ENCODE data around the gene PDPK1. TPM values are rescaled to one million over a fixed set of nuclear protein-coding genes. Genes with fewer than 3 reads are reported as not detected.

The PDPK1 gene
- total and polyA plus RNA-seq, 2 experiments from 2014 or later: 19.3 to 25.8 TPM

DNA sequence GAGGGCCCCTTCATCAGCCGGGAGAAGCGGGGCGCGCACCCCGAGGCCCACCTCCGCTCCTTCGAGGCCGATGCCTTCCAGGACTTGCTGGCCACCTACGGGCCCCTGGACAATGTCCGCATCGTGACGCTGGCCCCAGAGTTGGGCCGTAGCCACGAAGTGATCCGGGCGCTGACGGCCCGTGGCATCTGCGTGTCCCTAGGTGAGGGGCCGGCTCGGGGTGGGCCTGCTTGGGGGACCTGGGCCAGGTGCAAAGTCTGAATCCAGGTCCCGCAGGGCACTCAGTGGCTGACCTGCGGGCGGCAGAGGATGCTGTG lies 10.1 kb upstream of the PDPK1 start:
- peaks cover 5% of the 10 kb centered on the region for H3K4me1 ChIP-seq (ENCODE audit: insufficient read depth)
- ATAC-seq (no peak), DNase-seq (ENCODE audit: low spot score) (no peak)
- no peaks in the 10 kb centered on the region for H3K79me2 ChIP-seq (replicated peaks; ENCODE audit: insufficient read depth)
- Mint-ChIP-seq H3K36me3 (ENCODE audit: low read depth) (peaks cover 22% of the 10 kb centered on the region), H3K27ac (no peak overlapping the region), H3K27me3 (ENCODE audit: insufficient read depth, low read depth, poor library complexity) (peaks cover 17% of the 10 kb centered on the region), H3K4me1 (peaks cover 6% of the 10 kb centered on the region), H3K9me3 (peaks cover under 1% of the 10 kb centered on the region; the same call in 1 of the 3 replicates), H3K4me3 (no peak overlapping the region)
- H3K4me2 ChIP-seq: no peak overlapping the region
- TF ChIP-seq NANOG (IDR thresholded peaks at IDR 0.05; ENCODE audit: borderline replicate concordance): no peak
- no peak for TF ChIP-seq ETS1 (IDR thresholded peaks at IDR 0.05)
- no peak for TF ChIP-seq JUNB (IDR thresholded peaks at IDR 0.05; ENCODE audit: unreplicated experiment)
- TF ChIP-seq, protein P1, sequence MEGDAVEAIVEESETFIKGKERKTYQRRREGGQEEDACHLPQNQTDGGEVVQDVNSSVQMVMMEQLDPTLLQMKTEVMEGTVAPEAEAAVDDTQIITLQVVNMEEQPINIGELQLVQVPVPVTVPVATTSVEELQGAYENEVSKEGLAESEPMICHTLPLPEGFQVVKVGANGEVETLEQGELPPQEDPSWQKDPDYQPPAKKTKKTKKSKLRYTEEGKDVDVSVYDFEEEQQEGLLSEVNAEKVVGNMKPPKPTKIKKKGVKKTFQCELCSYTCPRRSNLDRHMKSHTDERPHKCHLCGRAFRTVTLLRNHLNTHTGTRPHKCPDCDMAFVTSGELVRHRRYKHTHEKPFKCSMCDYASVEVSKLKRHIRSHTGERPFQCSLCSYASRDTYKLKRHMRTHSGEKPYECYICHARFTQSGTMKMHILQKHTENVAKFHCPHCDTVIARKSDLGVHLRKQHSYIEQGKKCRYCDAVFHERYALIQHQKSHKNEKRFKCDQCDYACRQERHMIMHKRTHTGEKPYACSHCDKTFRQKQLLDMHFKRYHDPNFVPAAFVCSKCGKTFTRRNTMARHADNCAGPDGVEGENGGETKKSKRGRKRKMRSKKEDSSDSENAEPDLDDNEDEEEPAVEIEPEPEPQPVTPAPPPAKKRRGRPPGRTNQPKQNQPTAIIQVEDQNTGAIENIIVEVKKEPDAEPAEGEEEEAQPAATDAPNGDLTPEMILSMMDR (conservative IDR thresholded peaks at IDR 0.05; ENCODE audit: low read depth in 2 of 2): no peak
- no peak for TF ChIP-seq CREB1 (CRISPR knock-in tag; IDR thresholded peaks at IDR 0.05; ENCODE audit: low read depth)
- TF ChIP-seq, protein P2, sequence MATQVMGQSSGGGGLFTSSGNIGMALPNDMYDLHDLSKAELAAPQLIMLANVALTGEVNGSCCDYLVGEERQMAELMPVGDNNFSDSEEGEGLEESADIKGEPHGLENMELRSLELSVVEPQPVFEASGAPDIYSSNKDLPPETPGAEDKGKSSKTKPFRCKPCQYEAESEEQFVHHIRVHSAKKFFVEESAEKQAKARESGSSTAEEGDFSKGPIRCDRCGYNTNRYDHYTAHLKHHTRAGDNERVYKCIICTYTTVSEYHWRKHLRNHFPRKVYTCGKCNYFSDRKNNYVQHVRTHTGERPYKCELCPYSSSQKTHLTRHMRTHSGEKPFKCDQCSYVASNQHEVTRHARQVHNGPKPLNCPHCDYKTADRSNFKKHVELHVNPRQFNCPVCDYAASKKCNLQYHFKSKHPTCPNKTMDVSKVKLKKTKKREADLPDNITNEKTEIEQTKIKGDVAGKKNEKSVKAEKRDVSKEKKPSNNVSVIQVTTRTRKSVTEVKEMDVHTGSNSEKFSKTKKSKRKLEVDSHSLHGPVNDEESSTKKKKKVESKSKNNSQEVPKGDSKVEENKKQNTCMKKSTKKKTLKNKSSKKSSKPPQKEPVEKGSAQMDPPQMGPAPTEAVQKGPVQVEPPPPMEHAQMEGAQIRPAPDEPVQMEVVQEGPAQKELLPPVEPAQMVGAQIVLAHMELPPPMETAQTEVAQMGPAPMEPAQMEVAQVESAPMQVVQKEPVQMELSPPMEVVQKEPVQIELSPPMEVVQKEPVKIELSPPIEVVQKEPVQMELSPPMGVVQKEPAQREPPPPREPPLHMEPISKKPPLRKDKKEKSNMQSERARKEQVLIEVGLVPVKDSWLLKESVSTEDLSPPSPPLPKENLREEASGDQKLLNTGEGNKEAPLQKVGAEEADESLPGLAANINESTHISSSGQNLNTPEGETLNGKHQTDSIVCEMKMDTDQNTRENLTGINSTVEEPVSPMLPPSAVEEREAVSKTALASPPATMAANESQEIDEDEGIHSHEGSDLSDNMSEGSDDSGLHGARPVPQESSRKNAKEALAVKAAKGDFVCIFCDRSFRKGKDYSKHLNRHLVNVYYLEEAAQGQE (IDR thresholded peaks at IDR 0.05; ENCODE audit: unreplicated experiment): no peak
- TF ChIP-seq EZH2phosphoT487 (IDR thresholded peaks at IDR 0.05; ENCODE audit: unreplicated experiment): no peak
- no peak for TF ChIP-seq EZH2 (IDR thresholded peaks at IDR 0.05; ENCODE audit: low read depth, unreplicated experiment)
- TF ChIP-seq, protein P3, sequence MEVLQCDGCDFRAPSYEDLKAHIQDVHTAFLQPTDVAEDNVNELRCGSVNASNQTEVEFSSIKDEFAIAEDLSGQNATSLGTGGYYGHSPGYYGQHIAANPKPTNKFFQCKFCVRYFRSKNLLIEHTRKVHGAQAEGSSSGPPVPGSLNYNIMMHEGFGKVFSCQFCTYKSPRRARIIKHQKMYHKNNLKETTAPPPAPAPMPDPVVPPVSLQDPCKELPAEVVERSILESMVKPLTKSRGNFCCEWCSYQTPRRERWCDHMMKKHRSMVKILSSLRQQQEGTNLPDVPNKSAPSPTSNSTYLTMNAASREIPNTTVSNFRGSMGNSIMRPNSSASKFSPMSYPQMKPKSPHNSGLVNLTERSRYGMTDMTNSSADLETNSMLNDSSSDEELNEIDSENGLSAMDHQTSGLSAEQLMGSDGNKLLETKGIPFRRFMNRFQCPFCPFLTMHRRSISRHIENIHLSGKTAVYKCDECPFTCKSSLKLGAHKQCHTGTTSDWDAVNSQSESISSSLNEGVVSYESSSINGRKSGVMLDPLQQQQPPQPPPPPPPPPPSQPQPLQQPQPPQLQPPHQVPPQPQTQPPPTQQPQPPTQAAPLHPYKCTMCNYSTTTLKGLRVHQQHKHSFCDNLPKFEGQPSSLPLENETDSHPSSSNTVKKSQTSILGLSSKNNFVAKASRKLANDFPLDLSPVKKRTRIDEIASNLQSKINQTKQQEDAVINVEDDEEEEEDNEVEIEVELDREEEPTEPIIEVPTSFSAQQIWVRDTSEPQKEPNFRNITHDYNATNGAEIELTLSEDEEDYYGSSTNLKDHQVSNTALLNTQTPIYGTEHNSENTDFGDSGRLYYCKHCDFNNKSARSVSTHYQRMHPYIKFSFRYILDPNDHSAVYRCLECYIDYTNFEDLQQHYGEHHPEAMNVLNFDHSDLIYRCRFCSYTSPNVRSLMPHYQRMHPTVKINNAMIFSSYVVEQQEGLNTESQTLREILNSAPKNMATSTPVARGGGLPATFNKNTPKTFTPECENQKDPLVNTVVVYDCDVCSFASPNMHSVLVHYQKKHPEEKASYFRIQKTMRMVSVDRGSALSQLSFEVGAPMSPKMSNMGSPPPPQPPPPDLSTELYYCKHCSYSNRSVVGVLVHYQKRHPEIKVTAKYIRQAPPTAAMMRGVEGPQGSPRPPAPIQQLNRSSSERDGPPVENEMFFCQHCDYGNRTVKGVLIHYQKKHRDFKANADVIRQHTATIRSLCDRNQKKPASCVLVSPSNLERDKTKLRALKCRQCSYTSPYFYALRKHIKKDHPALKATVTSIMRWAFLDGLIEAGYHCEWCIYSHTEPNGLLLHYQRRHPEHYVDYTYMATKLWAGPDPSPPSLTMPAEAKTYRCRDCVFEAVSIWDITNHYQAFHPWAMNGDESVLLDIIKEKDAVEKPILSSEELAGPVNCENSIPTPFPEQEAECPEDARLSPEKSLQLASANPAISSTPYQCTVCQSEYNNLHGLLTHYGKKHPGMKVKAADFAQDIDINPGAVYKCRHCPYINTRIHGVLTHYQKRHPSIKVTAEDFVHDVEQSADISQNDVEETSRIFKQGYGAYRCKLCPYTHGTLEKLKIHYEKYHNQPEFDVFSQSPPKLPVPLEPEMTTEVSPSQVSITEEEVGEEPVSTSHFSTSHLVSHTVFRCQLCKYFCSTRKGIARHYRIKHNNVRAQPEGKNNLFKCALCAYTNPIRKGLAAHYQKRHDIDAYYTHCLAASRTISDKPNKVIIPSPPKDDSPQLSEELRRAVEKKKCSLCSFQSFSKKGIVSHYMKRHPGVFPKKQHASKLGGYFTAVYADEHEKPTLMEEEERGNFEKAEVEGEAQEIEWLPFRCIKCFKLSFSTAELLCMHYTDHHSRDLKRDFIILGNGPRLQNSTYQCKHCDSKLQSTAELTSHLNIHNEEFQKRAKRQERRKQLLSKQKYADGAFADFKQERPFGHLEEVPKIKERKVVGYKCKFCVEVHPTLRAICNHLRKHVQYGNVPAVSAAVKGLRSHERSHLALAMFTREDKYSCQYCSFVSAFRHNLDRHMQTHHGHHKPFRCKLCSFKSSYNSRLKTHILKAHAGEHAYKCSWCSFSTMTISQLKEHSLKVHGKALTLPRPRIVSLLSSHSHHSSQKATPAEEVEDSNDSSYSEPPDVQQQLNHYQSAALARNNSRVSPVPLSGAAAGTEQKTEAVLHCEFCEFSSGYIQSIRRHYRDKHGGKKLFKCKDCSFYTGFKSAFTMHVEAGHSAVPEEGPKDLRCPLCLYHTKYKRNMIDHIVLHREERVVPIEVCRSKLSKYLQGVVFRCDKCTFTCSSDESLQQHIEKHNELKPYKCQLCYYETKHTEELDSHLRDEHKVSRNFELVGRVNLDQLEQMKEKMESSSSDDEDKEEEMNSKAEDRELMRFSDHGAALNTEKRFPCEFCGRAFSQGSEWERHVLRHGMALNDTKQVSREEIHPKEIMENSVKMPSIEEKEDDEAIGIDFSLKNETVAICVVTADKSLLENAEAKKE (CRISPR knock-in tag; IDR thresholded peaks at IDR 0.05): no peak
- TF ChIP-seq ZNF114 (CRISPR knock-in tag; IDR thresholded peaks at IDR 0.05): no peak
- no peak for TF ChIP-seq ZNF331 (CRISPR knock-in tag; IDR thresholded peaks at IDR 0.05; ENCODE audit: low read depth)
- no peak for TF ChIP-seq STAT1 (IDR thresholded peaks at IDR 0.05; ENCODE audit: unreplicated experiment)
- no peaks in the 10 kb centered on the region for H3K9me2 ChIP-seq (ENCODE audit: insufficient read depth)
- no peak overlapping the region for H2AFZ ChIP-seq
- H3K27ac ChIP-seq (ENCODE audit: low read depth): no peak overlapping the region
- no peaks in the 10 kb centered on the region; the same call in 1 of the 2 replicates for H3K36me3 ChIP-seq (ENCODE audit: insufficient read depth)
- no peak overlapping the region for H3K4me3 ChIP-seq
- no peaks in the 10 kb centered on the region for H3K27me3 ChIP-seq (ENCODE audit: insufficient read depth)
- H3F3A ChIP-seq (replicated peaks; ENCODE audit: low read depth): peaks cover 14% of the 10 kb centered on the region; the same call in 1 of the 2 replicates
- peaks cover 5% of the 10 kb centered on the region; the same call in 1 of the 2 replicates for H4K20me1 ChIP-seq (replicated peaks; ENCODE audit: insufficient read depth)

Data from GM23338 (cell line).